Measurements from ENCODE around the gene SLCO1C1.

- no peak for TF ChIP-seq POLR2A (IDR thresholded peaks at IDR 0.05; ENCODE audit: low read depth, low read length)
- no peak for TF ChIP-seq POLR2AphosphoS5 (IDR thresholded peaks at IDR 0.05; ENCODE audit: low read depth, low read length)
- TF ChIP-seq SPI1 (IDR thresholded peaks at IDR 0.05; ENCODE audit: low read depth, low read length) = no peak
- no peak for TF ChIP-seq TAF1 (IDR thresholded peaks at IDR 0.05; ENCODE audit: low read depth, low read length)
- no peak for TF ChIP-seq POU2F2 (IDR thresholded peaks at IDR 0.05; ENCODE audit: low read depth, low read length)
- TF ChIP-seq PAX5 (IDR thresholded peaks at IDR 0.05; ENCODE audit: insufficient read depth, low read length, severe bottlenecking) = no peak
Observed at GRCh38 chr12:20798554-20798953, 103.4 kb downstream of the SLCO1C1 start.
